Measurements from ENCODE around the gene TMED3. TPM values are rescaled to one million over a fixed set of nuclear protein-coding genes. Genes with fewer than 3 reads are reported as not detected.
A peak's percentile ranks its signal among the peaks of the same experiment; 100 is the strongest.

The TMED3 gene
- 67.3 and 103 TPM in 2 replicates for total RNA-seq (2014; rRNA removed; shearing (Covaris generic); ENCODE audit: low replicate concordance)

GRCh38 chr15:79310985-79311900 is at the start of gene TMED3:
Gene TMED3 (plus strand): TSS chr15:79311112. CDS start chr15:79311250, 138 bp downstream.
- peak within 1 kb of the TSS; percentile 99 for H2AFZ ChIP-seq (ENCODE audit: low read length)
- no peaks in the 10 kb centered on the region for H3K9me3 ChIP-seq (ENCODE audit: low read length)
- H3K27me3 ChIP-seq (ENCODE audit: low read length), result no peaks in the 10 kb centered on the region
- H3K4me3 ChIP-seq (ENCODE audit: low read length), result peak within 1 kb of the TSS; percentile 95
- H4K20me1 ChIP-seq (ENCODE audit: insufficient read depth, low read depth, low read length), result peaks cover 20% of the 10 kb centered on the region
- H3K27ac ChIP-seq (ENCODE audit: low read length), result peak within 1 kb of the TSS; percentile 54; the same call in 1 of the 2 replicates
- peaks cover 58% of the 10 kb centered on the region for H3K4me1 ChIP-seq (ENCODE audit: low read length)
- H3K9ac ChIP-seq (ENCODE audit: low read length), result peak within 1 kb of the TSS; percentile 99
- DNase-seq, result peak; percentile 96
- H3K9me2 ChIP-seq (replicated peaks; ENCODE audit: insufficient read depth, low read length), result no peaks in the 10 kb centered on the region
- H3K79me2 ChIP-seq (ENCODE audit: low read length), result peaks cover 47% of the 10 kb centered on the region
- H3K36me3 ChIP-seq (ENCODE audit: insufficient read depth, low read length), result peaks cover 24% of the 10 kb centered on the region
- peak within 1 kb of the TSS; percentile 81 for H3K4me2 ChIP-seq (ENCODE audit: low read depth, low read length, poor library complexity, severe bottlenecking)

- H3K9ac ChIP-seq (ENCODE audit: low read length), result no peak overlapping the region
- H3K9me2 ChIP-seq (replicated peaks; ENCODE audit: insufficient read depth, low read length), result no peaks in the 10 kb centered on the region; the same call in 1 of the 2 replicates
- no peaks in the 10 kb centered on the region for H3K79me2 ChIP-seq (ENCODE audit: low read length)
- no peak overlapping the region for H3K4me3 ChIP-seq (ENCODE audit: low read length)
- H3K36me3 ChIP-seq (ENCODE audit: insufficient read depth, low read length), result no peaks in the 10 kb centered on the region
- no peaks in the 10 kb centered on the region for H3K4me1 ChIP-seq (ENCODE audit: low read length)
- H3K9me3 ChIP-seq (ENCODE audit: low read length), result no peaks in the 10 kb centered on the region
- DNase-seq, result no peak
- no peak overlapping the region for H3K27ac ChIP-seq (ENCODE audit: low read length)
- peaks cover 4% of the 10 kb centered on the region; the same call in 1 of the 2 replicates for H3K27me3 ChIP-seq (ENCODE audit: low read length)
- no peak overlapping the region for H3K4me2 ChIP-seq (ENCODE audit: low read depth, low read length, poor library complexity, severe bottlenecking)
- H4K20me1 ChIP-seq (ENCODE audit: insufficient read depth, low read depth, low read length), result no peaks in the 10 kb centered on the region
- H2AFZ ChIP-seq (ENCODE audit: low read length), result no peak overlapping the region
Measured at GRCh38 chr15:79261836-79262235, 49.1 kb upstream of the TMED3 start.

GRCh38 chr15:79265167-79265566 is 45.7 kb upstream of the TMED3 start:
- Histone ChIP-seq H3K9ac (ENCODE audit: low read length) (no peak overlapping the region), H3K79me2 (ENCODE audit: low read length) (no peaks in the 10 kb centered on the region), H3K27me3 (ENCODE audit: low read length) (peaks cover 4% of the 10 kb centered on the region; the same call in 1 of the 2 replicates), H3K4me3 (ENCODE audit: low read length) (no peak overlapping the region), H2AFZ (ENCODE audit: low read length) (no peak overlapping the region), H3K4me2 (ENCODE audit: low read depth, low read length, poor library complexity, severe bottlenecking) (no peak overlapping the region), H3K27ac (ENCODE audit: low read length) (no peak overlapping the region), H3K9me2 (replicated peaks; ENCODE audit: insufficient read depth, low read length) (no peaks in the 10 kb centered on the region), H3K9me3 (ENCODE audit: low read length) (no peaks in the 10 kb centered on the region), H3K4me1 (ENCODE audit: low read length) (no peaks in the 10 kb centered on the region), H3K36me3 (ENCODE audit: insufficient read depth, low read length) (no peaks in the 10 kb centered on the region), H4K20me1 (ENCODE audit: insufficient read depth, low read depth, low read length) (no peaks in the 10 kb centered on the region)
- DNase-seq, result no peak

- H3K9ac ChIP-seq (ENCODE audit: low read length), result no peak overlapping the region
- H3K27me3 ChIP-seq (ENCODE audit: low read length), result no peaks in the 10 kb centered on the region
- no peak for DNase-seq
- no peaks in the 10 kb centered on the region for H3K9me3 ChIP-seq (ENCODE audit: low read length)
- H3K36me3 ChIP-seq (ENCODE audit: insufficient read depth, low read length), result no peaks in the 10 kb centered on the region
- H3K9me2 ChIP-seq (replicated peaks; ENCODE audit: insufficient read depth, low read length), result no peaks in the 10 kb centered on the region
- H2AFZ ChIP-seq (ENCODE audit: low read length), result no peak overlapping the region
- no peaks in the 10 kb centered on the region for H3K4me1 ChIP-seq (ENCODE audit: low read length)
- H3K79me2 ChIP-seq (ENCODE audit: low read length), result no peaks in the 10 kb centered on the region
- H4K20me1 ChIP-seq (ENCODE audit: insufficient read depth, low read depth, low read length), result no peaks in the 10 kb centered on the region
- no peak overlapping the region for H3K4me2 ChIP-seq (ENCODE audit: low read depth, low read length, poor library complexity, severe bottlenecking)
- no peak overlapping the region for H3K27ac ChIP-seq (ENCODE audit: low read length)
- H3K4me3 ChIP-seq (ENCODE audit: low read length), result no peak overlapping the region
Measured at GRCh38 chr15:79265987-79266579, 44.8 kb upstream of the TMED3 start.

GRCh38 chr15:79282371-79283251 is 28.3 kb upstream of the TMED3 start, which contains the start of gene ANKRD34C:
Gene ANKRD34C (plus strand): TSS chr15:79282722. CDS start chr15:79293285, 10,563 bp downstream.
- H3K27ac ChIP-seq (ENCODE audit: low read length), result no peak within 1 kb of the TSS
- no peaks in the 10 kb centered on the region for H3K79me2 ChIP-seq (ENCODE audit: low read length)
- no peaks in the 10 kb centered on the region for H3K27me3 ChIP-seq (ENCODE audit: low read length)
- no peaks in the 10 kb centered on the region for H4K20me1 ChIP-seq (ENCODE audit: insufficient read depth, low read depth, low read length)
- no peaks in the 10 kb centered on the region for H3K9me3 ChIP-seq (ENCODE audit: low read length)
- DNase-seq, result no peak
- H3K4me1 ChIP-seq (ENCODE audit: low read length), result no peaks in the 10 kb centered on the region
- no peak within 1 kb of the TSS for H3K9ac ChIP-seq (ENCODE audit: low read length)
- no peaks in the 10 kb centered on the region for H3K9me2 ChIP-seq (replicated peaks; ENCODE audit: insufficient read depth, low read length)
- H3K4me2 ChIP-seq (ENCODE audit: low read depth, low read length, poor library complexity, severe bottlenecking), result no peak within 1 kb of the TSS
- H3K4me3 ChIP-seq (ENCODE audit: low read length), result no peak within 1 kb of the TSS
- H3K36me3 ChIP-seq (ENCODE audit: insufficient read depth, low read length), result no peaks in the 10 kb centered on the region
- H2AFZ ChIP-seq (ENCODE audit: low read length), result no peak within 1 kb of the TSS

- Histone ChIP-seq H3K9me2 (replicated peaks; ENCODE audit: insufficient read depth, low read length) (no peaks in the 10 kb centered on the region), H3K4me2 (ENCODE audit: low read depth, low read length, poor library complexity, severe bottlenecking) (no peak overlapping the region), H3K27me3 (ENCODE audit: low read length) (no peaks in the 10 kb centered on the region), H3K4me1 (ENCODE audit: low read length) (no peaks in the 10 kb centered on the region), H3K27ac (ENCODE audit: low read length) (no peak overlapping the region), H2AFZ (ENCODE audit: low read length) (no peak overlapping the region), H3K4me3 (ENCODE audit: low read length) (no peak overlapping the region), H3K9me3 (ENCODE audit: low read length) (no peaks in the 10 kb centered on the region), H3K79me2 (ENCODE audit: low read length) (no peaks in the 10 kb centered on the region), H4K20me1 (ENCODE audit: insufficient read depth, low read depth, low read length) (no peaks in the 10 kb centered on the region), H3K9ac (ENCODE audit: low read length) (no peak overlapping the region), H3K36me3 (ENCODE audit: insufficient read depth, low read length) (no peaks in the 10 kb centered on the region)
- no peak for DNase-seq
Measured at GRCh38 chr15:79283252-79284048, 27.5 kb upstream of the TMED3 start.

GRCh38 chr15:79290642-79291275 is 20.2 kb upstream of the TMED3 start:
- no peaks in the 10 kb centered on the region for H3K36me3 ChIP-seq (ENCODE audit: insufficient read depth, low read length)
- no peak overlapping the region for H3K27ac ChIP-seq (ENCODE audit: low read length)
- no peaks in the 10 kb centered on the region for H3K9me3 ChIP-seq (ENCODE audit: low read length)
- H2AFZ ChIP-seq (ENCODE audit: low read length), result no peak overlapping the region
- H3K9me2 ChIP-seq (replicated peaks; ENCODE audit: insufficient read depth, low read length), result no peaks in the 10 kb centered on the region
- H3K27me3 ChIP-seq (ENCODE audit: low read length), result no peaks in the 10 kb centered on the region
- H3K4me1 ChIP-seq (ENCODE audit: low read length), result peaks cover 12% of the 10 kb centered on the region
- H3K4me2 ChIP-seq (ENCODE audit: low read depth, low read length, poor library complexity, severe bottlenecking), result peak overlapping the region; percentile 20
- no peak overlapping the region for H3K9ac ChIP-seq (ENCODE audit: low read length)
- no peaks in the 10 kb centered on the region for H4K20me1 ChIP-seq (ENCODE audit: insufficient read depth, low read depth, low read length)
- H3K4me3 ChIP-seq (ENCODE audit: low read length), result no peak overlapping the region
- DNase-seq, result peak; percentile 61
- H3K79me2 ChIP-seq (ENCODE audit: low read length), result no peaks in the 10 kb centered on the region
